ENCODE results near the gene MRPL2.

MRPL2 gene

DNA sequence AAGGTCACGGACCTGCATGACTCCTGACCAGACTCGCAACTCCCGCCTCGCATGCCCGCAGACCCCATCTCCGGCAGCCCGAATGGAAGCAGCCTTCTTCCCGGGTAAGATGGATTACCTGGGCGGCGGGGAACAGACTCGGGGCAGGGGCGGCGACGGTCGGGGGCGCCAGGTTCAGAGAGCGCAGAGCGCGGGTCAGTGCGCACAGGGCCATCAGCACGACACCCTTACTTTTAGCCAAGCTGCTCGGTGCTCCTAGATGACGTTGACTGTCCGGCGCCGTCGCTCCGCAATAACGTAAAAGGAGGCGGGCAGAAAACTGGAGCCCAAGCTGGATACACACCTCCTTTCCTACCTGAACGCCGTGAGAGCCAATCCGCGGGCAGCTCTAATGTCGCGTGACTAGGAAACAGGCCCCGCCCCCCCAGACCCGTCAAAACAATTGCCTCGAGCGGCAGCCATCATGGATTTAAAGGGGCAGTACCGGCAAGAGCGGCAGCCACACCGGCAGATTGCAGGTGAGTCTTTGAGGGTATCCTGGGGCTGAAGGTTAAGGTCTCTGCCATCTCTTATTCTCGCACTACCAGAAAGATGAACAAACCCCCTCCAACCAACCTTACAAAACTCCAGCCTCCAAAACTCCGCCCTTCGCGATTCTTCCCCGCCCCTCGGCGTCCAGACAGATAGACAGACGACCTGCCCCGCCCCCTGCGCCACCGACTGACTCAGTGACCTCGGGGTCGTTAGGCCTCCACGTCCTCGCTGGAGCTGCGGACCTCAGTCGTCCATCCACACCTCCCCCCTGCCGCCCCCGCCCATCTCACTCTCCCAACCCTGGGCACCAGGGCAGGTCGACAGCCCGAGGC, at the start of gene MRPL2, which contains the start of gene KLC4:
MRPL2 (minus strand) TSS at position 267 of the 866 bp plus-strand sequence; CDS start at position 214, 53 bp downstream.
KLC4 (plus strand) TSS at position 464 of the 866 bp plus-strand sequence. CDS start 1,705 bp downstream, outside the sequence.
- intact Hi-C loops (cut with DNase I): loop anchor here (10.0 kb wide), 2 partner anchors 75 to 495 kb away; partner anchors contain the start of genes PPP2R5D and UBR2
- peak; percentile 98 to 100 (median 100) for DNase-seq

DNA sequence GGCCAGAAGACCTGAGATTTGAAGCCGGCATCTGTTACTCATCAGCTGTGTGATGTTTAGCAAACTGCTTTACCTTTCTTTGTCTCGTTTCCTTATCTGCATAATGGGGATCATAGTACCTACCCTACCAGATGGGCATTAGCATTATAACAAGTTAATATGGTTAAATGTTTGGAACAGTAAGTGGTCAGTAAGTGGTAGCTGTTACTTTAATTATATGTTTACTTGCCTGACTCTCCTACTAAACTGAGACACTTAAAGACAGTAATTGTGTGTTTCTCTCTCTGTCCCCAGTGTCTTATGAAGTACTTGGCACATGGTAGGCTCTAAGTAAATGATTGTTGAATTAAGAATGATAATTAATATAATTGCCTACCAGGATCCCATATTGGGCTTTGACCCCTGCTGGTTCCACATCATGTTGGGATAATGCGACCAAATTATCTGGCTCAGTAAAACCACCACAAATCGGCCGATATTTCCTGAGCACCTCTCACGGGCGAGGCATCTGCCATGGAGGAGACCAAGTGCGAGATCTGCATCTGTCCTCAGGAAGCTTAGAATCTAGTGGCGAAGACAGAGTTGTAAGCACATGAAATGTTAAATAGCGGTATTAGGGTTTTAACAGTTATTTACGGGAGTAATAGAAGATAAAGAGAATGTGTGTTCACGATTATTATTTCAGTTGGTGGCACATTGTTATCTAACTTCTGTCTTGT, 48.3 kb upstream of the MRPL2 start:
- intact Hi-C loops (cut with DNase I): no loop called here
- peak in 1 of 10 donors; percentile 43 for DNase-seq

- DNase-seq: peak in 1 of 10 donors; percentile 17
Measured at GRCh38 chr6:43105538-43106222, 46.4 kb upstream of the MRPL2 start.

DNA sequence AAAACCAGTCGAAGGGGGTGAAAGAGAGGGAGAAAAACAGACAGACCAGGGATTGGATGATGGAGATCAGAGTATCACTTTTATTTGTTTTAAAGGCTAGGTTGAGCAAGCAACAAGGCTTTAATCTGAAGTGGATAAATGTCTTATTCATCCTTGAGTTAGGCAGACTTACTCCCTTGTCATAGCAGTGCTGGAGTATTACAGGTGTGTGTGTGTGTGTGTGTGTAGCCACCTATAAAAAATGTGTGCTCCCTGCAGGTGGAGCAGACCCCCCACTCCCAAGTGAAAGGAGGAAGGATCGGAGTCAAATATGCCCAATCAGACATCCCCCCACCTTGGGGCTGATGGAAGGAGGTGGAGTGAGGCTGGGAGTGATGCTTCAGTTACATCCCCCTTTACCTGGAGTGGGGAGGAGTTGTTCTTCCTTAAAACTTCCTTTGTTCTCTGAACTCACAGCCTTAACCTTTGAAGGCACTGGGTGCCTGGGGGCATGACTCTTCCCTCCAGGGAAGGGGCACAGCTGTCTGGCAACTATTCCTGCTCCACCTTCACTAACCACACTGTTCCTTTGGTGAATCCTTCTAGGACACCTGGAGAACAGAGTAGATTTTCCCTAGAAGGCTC, 44.1 kb upstream of the MRPL2 start:
- intact Hi-C loops (cut with DNase I): no loop called here

More at GRCh38 chr6:43105538-43106222, 46.4 kb upstream of the MRPL2 start:
- intact Hi-C loops (cut with DNase I): no loop called here

GRCh38 chr6:43101497-43101896, 42.3 kb upstream of the MRPL2 start:
- no peak for DNase-seq
- intact Hi-C loops (cut with DNase I): no loop called here

More for the DNA sequence above, 44.1 kb upstream of the MRPL2 start:
- DNase-seq: peak in 1 of 10 donors; percentile 29

GRCh38 chr6:43097502-43097901, 38.3 kb upstream of the MRPL2 start:
- intact Hi-C loops (cut with DNase I): no loop called here
- peak in 2 of 10 donors; percentile 5 to 11 for DNase-seq

- intact Hi-C loops (cut with DNase I): no loop called here
- DNase-seq: no peak
Measured at GRCh38 chr6:43097098-43097489, 37.9 kb upstream of the MRPL2 start.

GRCh38 chr6:43096451-43097097, 37.3 kb upstream of the MRPL2 start:
- peak in 1 of 10 donors; percentile 66 for DNase-seq
- intact Hi-C loops (cut with DNase I): no loop called here

GRCh38 chr6:43095939-43096338, 36.7 kb upstream of the MRPL2 start:
- intact Hi-C loops (cut with DNase I): no loop called here
- DNase-seq: peak in 1 of 10 donors; percentile 64

DNA sequence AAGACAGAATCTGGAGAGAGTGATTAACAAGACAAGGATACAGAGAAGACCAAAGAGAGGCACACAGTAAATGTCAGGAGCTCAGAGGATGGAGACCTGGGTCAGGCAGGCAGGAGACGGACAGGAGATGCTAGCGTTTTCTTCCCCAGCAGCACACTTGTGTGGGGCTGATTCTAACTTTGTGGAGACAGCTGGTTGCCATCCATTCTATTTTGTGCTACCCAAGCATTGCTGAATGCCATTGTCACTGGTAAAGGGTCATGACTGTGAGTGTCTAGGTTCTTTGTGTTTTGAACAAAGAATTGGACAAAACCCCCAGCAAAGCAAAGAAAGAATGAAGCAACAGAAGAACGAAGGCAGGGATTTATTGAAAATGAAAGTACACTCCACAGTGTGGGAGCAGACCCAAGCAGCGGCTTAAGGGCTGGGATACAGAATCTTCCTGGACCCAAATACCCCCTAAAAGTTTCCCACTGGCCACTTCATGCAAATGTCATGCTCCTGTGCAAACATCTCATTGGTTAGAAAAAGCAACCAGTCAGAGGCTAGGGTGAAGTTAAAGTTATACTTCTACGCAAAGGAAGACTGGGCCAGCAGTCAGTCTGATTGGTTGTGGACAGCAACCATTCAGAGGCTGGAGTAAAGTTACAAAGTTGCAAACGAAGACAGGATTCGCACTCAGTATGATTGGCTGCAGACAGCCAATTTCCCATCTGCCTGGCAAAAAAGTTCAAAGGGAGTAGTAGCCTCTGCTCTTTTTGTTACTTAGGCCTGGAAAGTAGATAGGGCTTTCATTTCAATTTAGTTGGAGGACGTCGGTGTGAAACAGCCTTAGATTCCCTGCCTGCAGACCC, 34.4 kb upstream of the MRPL2 start:
- peak in 1 of 10 donors; percentile 21 for DNase-seq
- intact Hi-C loops (cut with DNase I): no loop called here

DNA sequence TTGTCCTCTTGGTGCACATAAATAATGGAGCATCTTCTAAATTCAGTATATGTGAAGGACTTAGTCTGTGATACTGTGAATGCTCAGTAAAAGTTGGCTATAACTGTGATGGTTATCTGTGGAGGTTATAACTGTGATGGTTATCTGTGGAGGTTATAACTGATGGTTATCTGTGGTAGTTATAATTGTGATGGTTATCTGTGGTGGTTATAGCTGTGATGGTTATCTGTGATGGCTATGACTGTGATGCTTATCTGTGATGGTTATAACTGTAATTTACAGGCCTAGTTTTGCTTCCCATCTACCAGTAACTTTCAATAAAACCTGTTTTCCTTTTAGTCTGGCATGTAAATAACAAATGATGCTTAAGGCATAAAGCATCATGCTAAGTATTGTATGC, 33.4 kb upstream of the MRPL2 start:
- intact Hi-C loops (cut with DNase I): no loop called here
- no peak for DNase-seq

DNA sequence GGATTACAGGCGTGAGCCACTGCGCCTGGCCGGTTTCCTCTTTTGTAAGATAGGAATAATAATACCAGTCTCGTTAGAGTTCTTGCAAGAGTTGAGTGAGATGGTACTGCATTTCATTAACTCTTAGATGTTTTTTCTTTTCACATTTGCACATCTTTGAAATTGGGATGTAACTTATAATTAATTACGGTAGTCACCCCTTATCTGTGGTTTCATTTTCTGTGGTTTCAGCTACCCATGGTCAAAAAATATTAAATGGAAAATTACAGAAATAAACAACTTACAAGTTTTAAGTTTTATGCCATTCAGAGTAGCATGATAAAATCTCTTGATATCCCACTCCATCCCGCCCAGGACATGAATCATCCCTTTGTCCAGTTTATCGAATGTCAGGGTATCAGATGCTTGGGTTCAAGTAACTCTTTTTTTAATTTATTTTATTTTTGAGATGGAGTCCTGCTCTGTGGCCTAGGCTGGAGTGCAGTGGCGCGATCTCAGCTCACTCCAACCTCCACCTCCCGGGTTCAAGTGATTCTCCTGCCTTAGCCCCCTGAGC, 32.3 kb upstream of the MRPL2 start:
- intact Hi-C loops (cut with DNase I): no loop called here
- peak in 1 of 10 donors; percentile 1 for DNase-seq

GRCh38 chr6:43091020-43091419, 31.8 kb upstream of the MRPL2 start:
- intact Hi-C loops (cut with DNase I): no loop called here
- peak in 1 of 10 donors; percentile 24 for DNase-seq

DNA sequence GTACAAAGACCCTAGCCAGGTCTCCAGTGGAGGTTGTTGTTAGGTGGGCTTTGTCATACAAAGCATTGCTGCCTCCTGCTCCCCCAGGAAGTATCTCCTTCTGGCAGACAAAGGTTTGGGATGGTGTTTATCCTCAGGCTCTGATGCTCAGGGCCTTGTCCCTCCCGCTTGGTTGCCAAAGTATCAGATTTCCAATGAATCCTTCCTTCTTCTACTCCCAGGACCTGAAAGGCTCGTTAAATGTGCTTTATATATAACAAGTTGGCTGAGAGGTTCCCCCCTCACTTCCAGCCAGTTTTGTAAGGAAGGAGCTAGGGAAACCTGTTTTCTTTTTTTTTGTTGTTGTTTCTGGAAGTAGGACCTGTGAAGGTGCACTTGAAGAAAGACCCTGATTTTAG, 31.3 kb upstream of the MRPL2 start:
- peak in 1 of 10 donors; percentile 7 for DNase-seq
- intact Hi-C loops (cut with DNase I): no loop called here

DNA sequence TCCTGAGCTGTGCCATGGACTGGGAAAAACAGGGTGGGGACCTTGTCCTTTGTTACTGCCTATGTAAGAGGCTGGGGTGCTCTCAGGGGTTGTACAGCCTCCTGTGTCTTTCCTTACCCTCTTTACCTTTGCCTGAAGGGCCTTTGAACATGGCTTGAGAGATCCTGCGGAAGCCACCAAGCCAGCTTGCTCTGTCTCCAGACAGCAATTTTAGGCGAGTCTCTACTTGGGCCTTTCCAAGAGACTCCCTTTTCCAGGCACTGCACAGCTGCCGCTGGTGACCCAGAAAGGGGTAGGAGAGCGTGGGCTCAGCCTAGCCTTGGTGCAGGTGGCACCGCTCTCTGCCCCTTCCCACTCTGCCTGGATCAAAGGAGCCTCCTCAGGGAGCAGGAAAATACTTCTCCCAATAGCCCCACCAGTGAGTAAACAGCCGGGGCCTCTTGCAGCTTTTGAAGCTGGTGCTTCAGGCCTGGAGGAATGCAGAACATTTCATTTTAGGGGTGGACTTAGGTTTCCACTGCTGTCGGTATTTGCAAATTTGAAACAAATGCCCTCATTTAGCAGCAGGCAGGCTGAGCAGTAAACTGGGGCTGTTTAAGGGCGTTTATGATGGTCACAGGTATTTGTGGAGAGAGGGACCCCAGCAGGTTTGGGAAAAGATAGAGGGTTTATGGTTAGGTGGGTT, 30.8 kb upstream of the MRPL2 start:
- peak in 2 of 10 donors; percentile 12 to 88 for DNase-seq
- intact Hi-C loops (cut with DNase I): no loop called here

GRCh38 chr6:43089467-43089866, 30.2 kb upstream of the MRPL2 start:
- peak in 1 of 10 donors; percentile 44 for DNase-seq
- intact Hi-C loops (cut with DNase I): no loop called here

DNA sequence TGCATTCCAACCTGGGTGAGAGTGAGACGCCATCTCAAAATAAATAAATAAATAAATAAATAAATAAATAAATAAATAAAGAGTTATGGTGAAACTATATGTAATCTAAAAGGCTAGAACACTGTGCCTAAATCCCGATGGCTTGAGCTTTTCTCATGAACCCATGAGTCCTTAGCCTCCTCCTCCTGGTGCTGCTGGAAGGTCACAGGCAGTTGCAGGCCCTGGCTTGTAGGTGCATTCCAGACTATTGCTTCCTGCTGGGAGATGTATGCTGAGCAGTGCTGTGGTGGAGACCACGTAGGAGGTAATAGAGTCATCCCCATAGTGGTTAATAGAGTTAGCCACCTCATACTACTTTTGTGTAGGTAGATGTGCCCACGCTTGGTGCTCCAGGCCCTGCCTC, 29.4 kb upstream of the MRPL2 start:
- DNase-seq: peak in 1 of 10 donors; percentile 1
- intact Hi-C loops (cut with DNase I): no loop called here

Data from posterior cingulate gyrus (tissue), 11 donors.